ENCODE data around the gene KIAA1210. TPM values are rescaled to one million over a fixed set of nuclear protein-coding genes. Genes with fewer than 3 reads are reported as not detected.

KIAA1210 gene
- total RNA-seq, 1 experiment from 2014 or later, result not detected

DNA sequence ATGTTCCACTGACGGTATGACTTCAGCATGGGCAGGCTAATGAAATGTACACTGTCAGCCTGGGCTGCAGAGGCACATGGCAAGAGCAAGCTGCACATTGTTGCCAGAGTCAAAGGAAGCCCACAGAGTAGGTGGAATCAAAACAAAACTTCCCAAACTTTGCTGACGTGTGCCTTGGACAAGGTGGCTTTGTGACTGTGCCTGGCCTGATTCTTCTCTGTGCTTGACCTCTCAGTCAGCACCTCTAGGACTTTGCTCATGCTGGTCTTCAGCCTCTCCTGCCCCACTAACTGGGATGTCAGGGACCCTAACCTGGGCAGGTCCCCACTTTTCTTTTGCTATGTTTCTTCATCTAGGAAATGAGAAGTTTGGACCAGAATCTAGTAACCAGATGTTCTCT lies 40.5 kb upstream of the KIAA1210 start:
- intact Hi-C loops (cut with micrococcal nuclease; ENCODE audit: unreplicated experiment), result no loop called here
- Mint-ChIP-seq H3K27ac (ENCODE audit: unreplicated experiment) (no peak overlapping the region), H3K36me3 (ENCODE audit: insufficient read depth, unreplicated experiment) (no peaks in the 10 kb centered on the region), H3K27me3 (ENCODE audit: insufficient read depth, unreplicated experiment) (peaks cover 4% of the 10 kb centered on the region), H3K4me1 (ENCODE audit: low read depth, unreplicated experiment) (no peaks in the 10 kb centered on the region), H3K9me3 (ENCODE audit: unreplicated experiment) (no peaks in the 10 kb centered on the region), H3K4me3 (ENCODE audit: unreplicated experiment) (no peak overlapping the region)
- TF ChIP-seq, protein P1, sequence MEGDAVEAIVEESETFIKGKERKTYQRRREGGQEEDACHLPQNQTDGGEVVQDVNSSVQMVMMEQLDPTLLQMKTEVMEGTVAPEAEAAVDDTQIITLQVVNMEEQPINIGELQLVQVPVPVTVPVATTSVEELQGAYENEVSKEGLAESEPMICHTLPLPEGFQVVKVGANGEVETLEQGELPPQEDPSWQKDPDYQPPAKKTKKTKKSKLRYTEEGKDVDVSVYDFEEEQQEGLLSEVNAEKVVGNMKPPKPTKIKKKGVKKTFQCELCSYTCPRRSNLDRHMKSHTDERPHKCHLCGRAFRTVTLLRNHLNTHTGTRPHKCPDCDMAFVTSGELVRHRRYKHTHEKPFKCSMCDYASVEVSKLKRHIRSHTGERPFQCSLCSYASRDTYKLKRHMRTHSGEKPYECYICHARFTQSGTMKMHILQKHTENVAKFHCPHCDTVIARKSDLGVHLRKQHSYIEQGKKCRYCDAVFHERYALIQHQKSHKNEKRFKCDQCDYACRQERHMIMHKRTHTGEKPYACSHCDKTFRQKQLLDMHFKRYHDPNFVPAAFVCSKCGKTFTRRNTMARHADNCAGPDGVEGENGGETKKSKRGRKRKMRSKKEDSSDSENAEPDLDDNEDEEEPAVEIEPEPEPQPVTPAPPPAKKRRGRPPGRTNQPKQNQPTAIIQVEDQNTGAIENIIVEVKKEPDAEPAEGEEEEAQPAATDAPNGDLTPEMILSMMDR (IDR thresholded peaks at IDR 0.05; ENCODE audit: insufficient read depth in 1 of 2, low read depth in 1 of 2, low read length in 1 of 2, severe bottlenecking in 1 of 2, unreplicated experiment in 1 of 2), result no peak
- no peaks in the 10 kb centered on the region for H3K36me3 ChIP-seq (ENCODE audit: control insufficient read depth, insufficient read depth, low read length)
- no peak overlapping the region for H3K4me3 ChIP-seq (ENCODE audit: low read depth, low read length)
- H3K9me3 ChIP-seq, result no peaks in the 10 kb centered on the region
- H3K4me1 ChIP-seq, result no peaks in the 10 kb centered on the region
- BruUV-seq (replicated peaks), result no TSS peak
- ChIA-PET CTCF (no interaction called here), POLR2A (no interaction called here)
- no peak for DNase-seq
- H3K27me3 ChIP-seq (replicated peaks; ENCODE audit: control insufficient read depth, insufficient read depth, low read length), result no peaks in the 10 kb centered on the region

DNA sequence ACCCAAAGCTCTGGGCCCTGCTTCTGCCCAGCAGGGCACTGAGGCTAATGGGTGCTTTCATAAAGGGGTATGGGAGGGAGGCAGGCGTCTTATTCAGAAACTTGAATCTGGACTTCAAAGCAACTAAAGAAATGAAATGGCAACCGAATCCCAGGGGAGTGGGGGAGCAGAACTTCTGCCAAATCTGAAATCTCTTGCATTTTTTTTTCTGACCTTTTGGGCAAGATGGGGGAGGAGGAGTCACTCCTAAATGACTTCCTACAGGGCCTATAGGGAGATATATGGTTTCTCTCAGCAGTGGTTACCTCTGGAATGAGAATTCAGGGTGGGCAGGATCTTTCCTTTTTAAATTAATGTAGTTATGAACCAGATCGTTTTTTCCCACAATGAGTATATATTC lies 30.6 kb upstream of the KIAA1210 start:
- Mint-ChIP-seq H3K36me3 (ENCODE audit: insufficient read depth, unreplicated experiment) (no peaks in the 10 kb centered on the region), H3K4me1 (ENCODE audit: low read depth, unreplicated experiment) (no peaks in the 10 kb centered on the region), H3K27ac (ENCODE audit: unreplicated experiment) (no peak overlapping the region), H3K4me3 (ENCODE audit: unreplicated experiment) (no peak overlapping the region), H3K9me3 (ENCODE audit: unreplicated experiment) (no peaks in the 10 kb centered on the region), H3K27me3 (ENCODE audit: insufficient read depth, unreplicated experiment) (no peaks in the 10 kb centered on the region)
- no peaks in the 10 kb centered on the region for H3K36me3 ChIP-seq (ENCODE audit: control insufficient read depth, insufficient read depth, low read length)
- no peaks in the 10 kb centered on the region for H3K27me3 ChIP-seq (replicated peaks; ENCODE audit: control insufficient read depth, insufficient read depth, low read length)
- ChIA-PET CTCF (no interaction called here), POLR2A (no interaction called here)
- intact Hi-C loops (cut with micrococcal nuclease; ENCODE audit: unreplicated experiment), result no loop called here
- no peak overlapping the region for H3K4me3 ChIP-seq (ENCODE audit: low read depth, low read length)
- BruUV-seq (replicated peaks), result no TSS peak
- DNase-seq, result no peak
- H3K9me3 ChIP-seq, result no peaks in the 10 kb centered on the region
- TF ChIP-seq, protein P1 (IDR thresholded peaks at IDR 0.05; ENCODE audit: insufficient read depth in 1 of 2, low read depth in 1 of 2, low read length in 1 of 2, severe bottlenecking in 1 of 2, unreplicated experiment in 1 of 2), result no peak
- no peaks in the 10 kb centered on the region for H3K4me1 ChIP-seq

DNA sequence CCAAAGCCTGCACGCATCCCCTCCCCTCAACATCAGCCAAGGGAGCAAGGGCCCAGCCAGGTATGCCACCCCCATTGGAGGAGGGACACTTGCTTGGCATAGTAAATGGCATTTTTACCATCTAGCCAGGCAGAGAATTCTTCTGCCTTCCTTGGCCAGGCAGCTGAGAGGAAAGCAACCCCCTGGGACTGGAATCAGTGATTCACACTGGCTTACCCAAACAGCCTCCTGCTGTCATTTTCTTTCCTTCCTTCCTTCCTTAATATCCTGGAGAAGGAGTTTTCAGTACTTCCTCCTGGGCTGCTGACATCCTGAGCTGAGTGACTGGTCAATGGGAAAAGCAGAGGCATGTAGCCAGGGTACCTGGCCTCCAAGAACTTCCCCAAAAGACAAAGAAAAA lies 28.6 kb upstream of the KIAA1210 start:
- POLR2A ChIA-PET, result no interaction called here
- CTCF ChIA-PET, result no interaction called here
- H3K4me3 ChIP-seq (ENCODE audit: low read depth, low read length), result no peak overlapping the region
- no peaks in the 10 kb centered on the region for H3K36me3 ChIP-seq (ENCODE audit: control insufficient read depth, insufficient read depth, low read length)
- Mint-ChIP-seq H3K9me3 (ENCODE audit: unreplicated experiment) (no peaks in the 10 kb centered on the region), H3K27ac (ENCODE audit: unreplicated experiment) (no peak overlapping the region), H3K36me3 (ENCODE audit: insufficient read depth, unreplicated experiment) (no peaks in the 10 kb centered on the region), H3K4me1 (ENCODE audit: low read depth, unreplicated experiment) (no peaks in the 10 kb centered on the region), H3K27me3 (ENCODE audit: insufficient read depth, unreplicated experiment) (no peaks in the 10 kb centered on the region), H3K4me3 (ENCODE audit: unreplicated experiment) (no peak overlapping the region)
- no peak for DNase-seq
- intact Hi-C loops (cut with micrococcal nuclease; ENCODE audit: unreplicated experiment), result no loop called here
- no peaks in the 10 kb centered on the region for H3K9me3 ChIP-seq
- TF ChIP-seq, protein P1 (IDR thresholded peaks at IDR 0.05; ENCODE audit: insufficient read depth in 1 of 2, low read depth in 1 of 2, low read length in 1 of 2, severe bottlenecking in 1 of 2, unreplicated experiment in 1 of 2), result no peak
- H3K4me1 ChIP-seq, result no peaks in the 10 kb centered on the region
- no peaks in the 10 kb centered on the region for H3K27me3 ChIP-seq (replicated peaks; ENCODE audit: control insufficient read depth, insufficient read depth, low read length)
- BruUV-seq (replicated peaks), result no TSS peak
